Myocyte (in vitro differentiated cells): ENCODE data around the gene PEX7. TPM values are rescaled to one million over a fixed set of nuclear protein-coding genes. Genes with fewer than 3 reads are reported as not detected.
A peak's percentile ranks its signal among the peaks of the same experiment; 100 is the strongest.
"Not testable (repeated sequence)": the region's sequence is repeated elsewhere in the genome, so short reads cannot be mapped to it uniquely, and the experiment has no call there.

ENCODE experiments used
- DNase-seq: peaks from one replicate; pipeline ENCODE4 v3.0.0-alpha.2; 2012; ENCODE audit warnings: low read depth
- polyA plus RNA-seq: library from polyadenylated mRNA; unstranded; fragments of >200 nt; gene quantifications from one replicate; pipeline ENCODE4 v1.2.1, GENCODE V29; 2012; ENCODE audit warnings: missing spikeins
- total RNA-seq: library from RNA; depleted of rRNA; stranded (reverse); fragments of >200 nt; gene quantifications from 2 replicates; pipeline ENCODE4 v1.2.3, GENCODE V29; 2014

The PEX7 gene
- 13.7 and 22.3 TPM in 2 replicates for total RNA-seq
- 11.0 TPM for polyA plus RNA-seq

DNA sequence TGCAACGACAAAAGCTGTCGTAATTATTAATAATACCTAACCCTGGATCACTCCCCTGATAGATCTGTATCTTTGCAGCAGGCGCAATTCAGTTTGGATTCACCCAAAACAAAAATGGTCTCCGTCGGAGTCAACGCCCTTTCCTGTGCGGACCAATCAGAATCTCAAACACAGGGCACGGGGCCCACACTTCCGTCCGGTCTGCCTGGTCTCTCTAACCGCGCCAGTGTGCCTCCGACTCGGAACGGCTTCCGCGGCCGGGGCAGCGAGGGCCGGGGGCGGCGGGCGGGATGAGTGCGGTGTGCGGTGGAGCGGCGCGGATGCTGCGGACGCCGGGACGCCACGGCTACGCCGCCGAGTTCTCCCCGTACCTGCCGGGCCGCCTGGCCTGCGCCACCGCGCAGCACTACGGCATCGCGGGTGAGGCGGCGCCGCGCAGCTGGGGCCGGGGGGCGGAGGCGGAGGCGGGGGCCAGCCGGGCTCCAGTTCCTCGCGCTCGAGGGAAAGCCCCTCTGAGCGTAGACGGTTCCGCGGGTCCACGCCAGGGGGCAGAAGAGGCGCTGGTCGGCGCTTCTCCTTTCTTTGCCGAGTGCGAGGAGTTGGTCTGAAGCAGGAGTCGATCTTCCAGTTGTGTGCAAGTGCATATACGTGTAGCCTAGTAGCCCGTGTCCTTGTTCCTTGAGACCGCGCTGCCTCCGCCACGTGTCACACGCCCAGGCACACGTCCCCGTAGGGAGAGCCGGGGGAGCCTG lies at the start of gene PEX7:
Gene PEX7 (plus strand): TSS at position 217 of the 752 bp plus-strand sequence. CDS start 74 bp downstream, at position 291.
- peak; percentile 96 for DNase-seq

DNA sequence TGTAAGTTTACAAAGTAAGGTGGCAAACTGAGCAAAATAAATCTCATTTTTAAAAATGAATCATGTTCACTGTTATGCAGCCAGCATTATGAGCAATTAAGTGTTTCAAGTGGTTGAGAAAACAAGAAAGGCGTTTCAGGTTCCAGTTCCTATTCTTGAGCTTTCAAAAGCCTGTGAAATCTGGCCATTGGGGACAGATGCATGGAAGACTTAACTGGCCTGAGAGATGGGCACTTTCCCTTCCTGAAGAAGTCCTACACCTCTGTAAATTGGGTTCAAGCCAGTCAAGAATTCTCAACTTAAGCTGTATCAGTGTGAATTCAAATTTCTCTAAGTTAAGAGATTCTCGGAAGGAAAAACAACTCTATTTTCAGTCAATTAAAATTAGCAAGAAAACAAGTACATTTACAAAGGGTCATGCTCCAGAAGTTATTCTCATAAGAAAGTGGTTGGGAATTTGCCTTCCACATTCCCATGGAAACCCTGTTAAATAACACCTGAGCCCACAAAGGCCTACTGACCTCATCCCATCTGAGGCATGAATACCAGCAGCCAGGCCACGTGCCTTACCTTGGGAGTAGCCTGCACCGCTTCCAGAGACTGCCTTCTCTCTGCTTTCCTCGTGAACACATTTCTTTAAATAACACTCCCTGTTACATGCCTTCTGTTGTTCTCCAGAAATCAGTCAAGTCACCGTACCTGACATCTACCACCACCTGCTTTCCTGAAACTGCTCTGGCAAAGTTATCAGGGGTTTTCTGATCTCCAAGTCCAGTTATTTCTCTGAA lies 49.5 kb upstream of the PEX7 start:
- no peak for DNase-seq

DNA sequence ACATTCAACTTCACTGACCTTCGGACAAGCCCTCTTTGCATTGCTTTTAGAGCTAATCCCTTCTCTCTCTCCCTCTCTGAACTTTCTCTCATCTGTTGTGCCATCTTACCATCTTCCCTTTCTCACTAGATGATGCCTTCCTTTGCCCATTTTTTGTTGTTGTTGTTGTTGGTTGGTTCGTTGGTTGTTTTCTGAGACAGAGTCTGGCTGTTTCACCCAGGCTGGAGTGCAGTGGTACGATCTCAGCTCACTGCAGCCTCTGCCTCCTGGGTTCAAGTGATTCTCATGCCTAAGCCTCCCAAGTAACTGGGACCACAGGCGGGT lies 49.0 kb upstream of the PEX7 start:
- DNase-seq, result no peak

- DNase-seq, result no peak
Measured at GRCh38 chr6:136774228-136775041, 48.0 kb upstream of the PEX7 start.

- DNase-seq, result no peak
Measured at GRCh38 chr6:136775081-136775480, 47.3 kb upstream of the PEX7 start.

- no peak for DNase-seq
Measured at GRCh38 chr6:136775548-136775947, 46.8 kb upstream of the PEX7 start.

DNA sequence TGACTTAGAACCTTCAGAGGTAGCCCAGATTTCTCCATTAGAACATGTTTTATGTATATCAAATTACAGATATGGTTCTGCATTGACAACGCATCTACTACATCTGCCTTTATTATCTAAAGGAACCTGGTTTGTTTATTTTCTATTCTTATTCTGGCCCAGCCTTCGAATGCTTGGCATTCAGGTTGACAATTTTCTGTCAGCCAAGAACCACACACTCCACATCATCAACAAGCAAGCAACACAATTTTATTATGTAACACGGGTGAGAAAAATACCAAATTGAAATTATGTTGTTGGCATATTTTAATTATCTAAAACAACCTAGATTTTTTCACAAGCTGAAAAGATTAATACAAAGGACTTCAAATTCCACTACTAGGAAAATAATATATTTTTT lies 44.7 kb upstream of the PEX7 start:
- no peak for DNase-seq

DNA sequence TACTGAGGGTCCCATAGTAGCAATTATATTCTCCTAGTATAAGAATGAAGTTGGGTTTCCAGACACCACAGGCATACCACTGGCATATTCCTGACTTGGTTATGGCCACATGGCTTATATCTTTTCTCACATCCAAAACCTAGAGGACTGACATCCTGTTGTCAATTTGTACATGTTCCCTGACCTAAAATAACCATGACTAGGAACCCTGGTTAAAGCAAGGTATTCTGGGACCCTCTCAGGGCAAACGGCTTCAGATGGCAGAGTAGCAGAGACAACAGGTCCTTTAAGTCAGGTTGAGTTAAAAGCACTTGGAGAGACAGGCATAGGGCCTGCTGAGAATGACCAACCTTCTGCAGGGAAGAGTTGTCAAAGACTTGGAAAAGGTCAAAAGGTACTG lies 42.7 kb upstream of the PEX7 start:
- no peak for DNase-seq

GRCh38 chr6:136780972-136781371 lies 41.4 kb upstream of the PEX7 start:
- DNase-seq, result no peak

GRCh38 chr6:136782021-136782770 lies 40.2 kb upstream of the PEX7 start:
- no peak for DNase-seq

DNA sequence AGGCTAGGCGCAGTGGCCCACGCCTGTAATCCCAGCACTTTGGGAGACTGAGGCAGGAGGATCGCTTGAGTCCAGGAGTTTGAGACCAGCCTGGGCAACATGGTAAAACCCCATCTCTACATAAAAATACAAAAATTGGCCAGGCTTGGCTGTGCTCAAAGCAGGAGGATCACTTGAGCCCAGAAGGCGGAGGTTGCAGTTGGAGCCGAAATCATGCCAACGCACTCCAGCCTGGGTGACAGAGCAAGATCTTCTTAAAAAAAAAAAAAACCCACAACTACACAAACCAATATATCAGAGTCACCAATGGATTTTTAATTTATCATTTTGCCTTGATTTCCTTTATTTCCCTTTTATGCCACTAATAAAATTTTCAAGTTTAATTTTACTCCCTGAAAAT lies 39.4 kb upstream of the PEX7 start:
- no peak for DNase-seq

DNA sequence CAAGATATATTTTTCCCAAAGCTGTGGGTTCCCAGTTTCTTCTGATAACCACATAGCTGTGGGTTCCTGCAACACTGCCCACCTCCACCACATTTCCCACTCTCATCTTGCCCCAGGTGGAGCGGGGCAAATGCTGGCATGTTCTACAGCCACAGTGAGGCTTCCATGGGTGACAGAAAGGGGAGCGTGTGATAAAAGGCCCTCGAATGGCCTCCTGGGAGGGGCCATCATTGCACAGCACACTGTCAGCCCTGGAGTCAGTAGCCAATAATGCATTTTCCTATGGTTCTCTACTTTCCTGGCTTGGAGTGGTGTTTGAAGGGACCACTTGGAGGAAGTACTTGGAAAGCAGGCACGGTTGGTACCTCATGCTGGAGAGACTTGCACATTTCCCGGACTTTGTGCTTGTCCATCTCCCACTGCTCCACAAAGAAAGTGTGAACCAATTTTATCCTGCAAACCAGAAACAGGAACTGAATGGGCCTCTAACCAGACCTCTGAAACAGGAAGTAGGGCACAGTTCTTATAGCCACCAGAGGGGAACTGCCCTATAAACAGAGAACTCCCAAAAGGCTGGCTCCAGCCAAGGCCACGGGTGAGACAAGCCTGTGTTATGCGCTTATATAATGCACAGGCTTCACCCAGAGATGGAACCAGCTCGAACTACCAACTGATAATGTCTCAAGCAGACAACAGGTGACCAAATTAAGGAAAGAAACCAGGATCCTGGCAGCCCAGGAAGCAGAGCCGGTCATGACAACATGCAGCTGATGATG lies 38.7 kb upstream of the PEX7 start:
- DNase-seq, result peak; percentile 52

DNA sequence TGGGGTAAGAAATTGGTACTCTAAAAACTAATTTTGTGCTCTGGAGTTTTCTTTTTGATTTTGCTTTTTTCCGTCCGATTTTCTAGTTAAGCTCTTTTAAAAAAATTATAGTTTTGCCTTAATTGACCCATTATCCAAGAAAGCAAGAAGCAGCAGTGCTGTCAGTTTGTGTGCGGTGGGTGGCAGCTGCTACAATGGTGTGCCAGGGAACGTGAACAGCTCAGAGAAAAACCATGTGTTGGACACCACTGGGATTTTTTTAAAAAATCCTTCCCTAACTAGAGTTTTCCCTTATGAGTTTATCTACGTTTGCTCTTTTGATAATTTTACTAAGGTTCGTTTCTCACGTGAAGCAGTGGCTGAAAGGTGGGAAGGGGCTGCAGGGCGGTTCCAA lies 38.1 kb upstream of the PEX7 start:
- peak; percentile 79 for DNase-seq

- no peak for DNase-seq
Measured at GRCh38 chr6:136784910-136785746, 37.3 kb upstream of the PEX7 start.

DNA sequence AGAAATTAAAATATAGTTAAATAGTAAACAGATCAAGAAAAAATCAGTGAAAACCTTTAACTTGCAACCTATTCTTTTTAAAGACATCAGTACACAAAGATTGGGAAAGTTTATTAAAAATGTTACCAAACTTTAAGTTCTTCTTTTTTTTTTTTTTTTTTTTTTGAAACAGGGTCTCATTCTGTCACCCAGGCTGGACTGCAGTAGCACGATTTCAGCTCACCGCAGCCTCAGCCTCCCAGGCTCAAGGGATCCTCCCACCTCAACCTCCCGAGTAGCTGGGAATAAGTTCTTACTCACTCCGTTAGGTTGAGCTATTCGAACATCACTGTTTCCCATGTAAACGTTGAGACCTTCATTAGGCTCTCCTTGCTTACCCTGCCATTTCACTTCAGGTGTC lies 35.7 kb upstream of the PEX7 start:
- DNase-seq, result no peak

DNA sequence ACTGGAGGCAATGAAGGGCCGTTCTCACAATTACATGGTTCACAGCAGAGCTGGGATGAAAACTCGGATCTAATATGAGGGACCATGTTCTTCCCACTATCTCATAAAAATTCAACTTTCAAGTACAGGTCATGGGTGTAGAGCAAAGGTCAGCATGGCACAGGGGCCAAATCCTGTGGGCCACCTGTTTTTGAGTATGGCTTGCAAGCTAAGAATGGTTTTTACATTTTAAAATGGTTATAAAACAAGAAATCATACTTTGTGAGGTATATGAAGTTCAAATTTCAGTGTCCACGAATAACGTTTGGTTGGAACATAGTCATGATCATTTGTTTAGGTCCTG lies 34.7 kb upstream of the PEX7 start:
- DNase-seq, result no peak

- no peak for DNase-seq
Measured at GRCh38 chr6:136788069-136788902, 34.1 kb upstream of the PEX7 start.

DNA sequence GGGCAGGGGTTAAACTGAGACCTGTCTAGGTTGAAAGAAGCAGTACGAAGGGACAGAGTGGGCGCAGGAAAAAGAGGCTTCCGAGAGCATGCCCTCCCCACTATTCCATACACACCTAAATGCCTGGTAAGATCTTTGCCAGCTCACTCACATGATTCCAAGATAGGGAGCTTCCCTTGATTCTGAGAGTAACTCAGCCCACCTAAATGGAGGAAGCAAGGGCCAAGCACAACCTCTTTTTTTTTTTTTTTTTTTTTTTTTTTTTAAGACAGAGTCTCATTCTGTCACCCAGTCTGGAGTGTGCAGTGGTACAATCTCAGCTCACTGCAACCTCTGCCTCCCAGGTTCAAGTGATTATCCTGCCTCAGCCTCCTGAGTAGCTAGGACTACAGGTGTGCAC lies 33.0 kb upstream of the PEX7 start:
- not testable (repeated sequence) for DNase-seq
